COR-L47 (cell line): ENCODE measurements around the gene HDAC11.
A peak's percentile ranks its signal among the peaks of the same experiment; 100 is the strongest.
"Not testable (repeated sequence)": the region's sequence is repeated elsewhere in the genome, so short reads cannot be mapped to it uniquely, and the experiment has no call there.

ENCODE experiments used
- DNase-seq: peaks from one replicate; lab custom pipeline; 2025; lab: John Stamatoyannopoulos, UW

HDAC11 gene, protein sequence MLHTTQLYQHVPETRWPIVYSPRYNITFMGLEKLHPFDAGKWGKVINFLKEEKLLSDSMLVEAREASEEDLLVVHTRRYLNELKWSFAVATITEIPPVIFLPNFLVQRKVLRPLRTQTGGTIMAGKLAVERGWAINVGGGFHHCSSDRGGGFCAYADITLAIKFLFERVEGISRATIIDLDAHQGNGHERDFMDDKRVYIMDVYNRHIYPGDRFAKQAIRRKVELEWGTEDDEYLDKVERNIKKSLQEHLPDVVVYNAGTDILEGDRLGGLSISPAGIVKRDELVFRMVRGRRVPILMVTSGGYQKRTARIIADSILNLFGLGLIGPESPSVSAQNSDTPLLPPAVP

DNA sequence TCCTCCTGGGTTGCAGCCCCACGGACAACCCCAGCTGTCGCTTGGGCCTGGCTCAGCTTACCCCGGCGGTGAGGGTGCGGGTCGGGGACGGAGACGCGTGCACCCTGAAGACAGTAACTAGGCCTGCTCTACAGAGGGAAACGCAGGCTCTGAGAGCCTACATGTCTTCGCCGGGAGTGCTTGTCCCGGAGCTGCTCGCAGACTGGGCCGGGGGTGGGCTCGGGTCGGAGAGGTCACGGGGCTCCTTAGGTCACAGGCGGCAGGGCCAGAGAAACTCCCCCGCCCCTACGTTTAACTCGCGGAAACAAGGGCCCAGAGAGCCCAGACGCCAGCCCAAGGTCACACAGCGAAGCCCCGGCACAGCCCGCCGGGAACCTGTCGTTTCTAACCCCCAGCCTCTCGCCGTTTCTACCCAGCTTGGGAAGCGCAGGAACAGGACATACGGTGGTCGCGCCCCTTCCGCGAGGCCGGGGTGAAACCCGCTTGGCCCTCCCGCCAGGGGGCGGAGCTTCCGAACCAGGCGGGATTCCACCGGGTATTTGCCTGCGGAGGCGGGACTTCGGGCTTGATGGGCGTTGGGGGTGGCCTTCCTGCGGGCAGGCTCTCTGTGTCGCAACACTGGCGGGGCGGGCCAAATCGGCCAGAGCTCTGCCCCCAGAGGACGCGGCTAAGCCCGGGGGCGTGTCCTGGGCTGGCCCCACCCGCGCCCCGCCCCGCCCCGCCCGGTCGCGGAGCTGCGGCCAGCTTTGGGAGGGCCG lies at the start of gene HDAC11:
TSS of gene HDAC11 (plus strand) at position 725 of the 758 bp plus-strand sequence. CDS start 42 bp downstream, outside the sequence.
- DNase-seq, result peak; percentile 85

DNA sequence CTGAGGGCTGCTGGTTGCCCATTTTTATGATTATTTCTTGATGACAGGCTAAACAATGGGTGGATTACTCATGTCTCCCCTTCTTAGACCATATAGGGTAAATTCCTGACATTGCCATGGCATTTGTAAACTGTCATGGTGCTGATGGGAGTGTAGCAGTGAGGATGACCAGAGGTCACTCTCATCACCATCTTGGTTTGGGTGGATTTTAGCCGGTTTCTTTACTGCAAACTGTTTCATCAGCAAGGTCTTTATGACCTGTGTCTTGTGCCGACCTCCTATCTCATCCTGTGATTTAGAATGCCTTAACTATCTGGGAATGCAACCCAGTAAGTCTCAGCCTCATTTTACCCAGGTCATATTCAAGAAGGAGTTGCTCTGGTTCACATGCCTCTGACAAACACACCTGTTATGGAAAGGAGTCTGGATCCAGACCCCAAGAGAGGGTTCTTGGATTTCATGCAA lies 49.7 kb upstream of the HDAC11 start:
- not testable (repeated sequence) for DNase-seq

DNA sequence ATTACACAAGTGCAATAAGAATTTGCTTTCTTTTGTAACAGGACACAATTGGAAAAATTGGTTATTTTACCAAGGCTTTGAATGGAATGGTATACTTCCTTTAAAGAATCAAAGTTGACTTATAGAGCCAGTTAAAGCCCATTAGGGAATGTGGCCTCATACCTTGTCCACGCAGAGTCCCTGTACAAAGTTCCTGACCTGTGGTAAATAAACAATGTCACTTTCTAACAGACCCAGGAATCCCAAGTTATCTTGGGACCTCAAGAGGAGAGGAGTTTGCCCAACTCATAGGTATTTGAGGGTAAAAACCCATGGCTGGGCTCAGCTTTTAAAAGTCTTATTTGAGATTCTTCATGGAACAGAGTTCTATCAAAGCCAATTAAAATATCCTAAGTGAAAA lies 48.0 kb upstream of the HDAC11 start:
- DNase-seq, result no peak

DNA sequence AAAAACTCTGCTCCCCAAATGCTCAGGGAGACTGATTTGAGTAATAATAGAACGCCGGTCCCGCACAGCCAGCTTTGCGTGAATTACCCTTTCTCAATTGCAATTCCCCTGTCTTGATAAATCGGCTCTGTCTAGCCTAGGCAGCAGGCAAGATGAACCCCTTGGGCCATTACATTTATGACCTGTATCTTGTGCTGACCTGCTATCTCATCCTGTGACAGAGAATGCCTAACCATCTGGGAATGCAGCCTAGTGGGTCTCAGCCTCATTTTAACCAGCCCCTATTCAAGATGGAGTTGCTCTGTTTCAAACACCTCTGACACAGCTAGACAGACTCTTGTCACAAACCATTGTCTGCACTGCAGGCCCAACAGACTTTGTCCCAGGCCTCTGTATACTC lies 46.2 kb upstream of the HDAC11 start:
- no peak for DNase-seq

DNA sequence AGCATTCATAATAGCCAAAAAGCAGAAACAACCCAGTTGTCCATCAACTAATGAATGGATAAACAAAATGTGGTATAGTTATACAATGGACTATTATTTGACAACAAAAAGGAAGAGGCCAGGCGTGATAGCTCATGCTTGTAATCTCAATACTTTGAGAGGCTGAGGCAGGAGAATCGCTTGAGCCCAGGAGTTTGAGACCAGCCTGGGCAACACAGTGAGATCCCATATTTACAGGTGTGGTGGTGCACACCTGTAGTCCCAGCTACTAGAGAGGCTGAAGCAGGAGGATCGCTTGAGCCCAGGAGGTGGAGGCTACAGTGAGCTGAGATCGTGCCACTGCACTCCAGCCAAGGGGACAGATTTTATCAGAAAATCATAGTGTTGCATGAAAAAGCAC lies 43.9 kb upstream of the HDAC11 start:
- DNase-seq, result not testable (repeated sequence)

DNA sequence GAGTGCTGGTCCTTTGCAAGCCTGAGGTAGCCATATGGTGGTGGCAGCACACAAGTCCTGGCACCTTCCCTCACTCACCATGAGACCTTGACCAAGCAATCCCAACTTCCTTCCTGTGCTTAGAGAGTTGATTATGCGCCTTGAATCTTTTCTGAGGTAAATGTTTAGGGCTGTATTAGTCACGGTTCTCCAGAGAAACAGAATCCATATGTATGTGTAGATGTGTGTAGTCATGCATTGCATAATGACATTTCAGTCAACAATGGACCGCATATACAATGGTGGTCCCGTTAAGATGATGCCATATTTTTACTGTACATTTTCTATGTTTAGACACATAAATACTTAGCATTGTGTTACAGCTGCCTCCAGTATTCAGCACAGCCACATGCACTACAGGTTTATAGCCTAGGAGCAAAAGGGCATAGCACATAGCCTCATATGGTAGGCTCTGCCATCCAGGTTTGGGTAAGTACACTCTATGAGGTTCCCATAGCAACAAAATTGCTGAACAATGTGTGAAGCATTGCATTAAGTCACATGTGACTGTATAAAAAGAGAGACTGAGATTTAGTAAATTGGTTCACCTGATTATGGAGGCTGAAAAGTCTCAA lies 39.8 kb upstream of the HDAC11 start:
- DNase-seq, result no peak

DNA sequence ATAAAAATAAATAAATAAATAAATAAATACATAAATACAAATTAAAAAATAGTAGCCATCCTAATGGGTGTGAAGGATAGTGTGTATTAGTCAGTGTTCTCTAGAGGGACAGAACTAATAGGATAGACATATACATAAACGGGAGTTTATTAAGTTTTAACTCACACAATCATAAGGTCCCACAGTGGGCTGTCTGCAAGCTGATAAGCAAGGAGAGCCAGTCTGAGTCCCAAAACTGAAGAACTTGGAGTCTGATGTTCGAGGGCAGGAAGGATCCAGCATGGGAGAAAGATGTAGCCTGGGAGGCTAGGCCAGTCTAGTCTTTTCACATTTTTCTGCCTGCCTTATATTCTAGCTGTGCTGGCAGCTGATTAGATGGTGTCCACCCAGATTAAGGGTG lies 37.2 kb upstream of the HDAC11 start:
- not testable (repeated sequence) for DNase-seq

DNA sequence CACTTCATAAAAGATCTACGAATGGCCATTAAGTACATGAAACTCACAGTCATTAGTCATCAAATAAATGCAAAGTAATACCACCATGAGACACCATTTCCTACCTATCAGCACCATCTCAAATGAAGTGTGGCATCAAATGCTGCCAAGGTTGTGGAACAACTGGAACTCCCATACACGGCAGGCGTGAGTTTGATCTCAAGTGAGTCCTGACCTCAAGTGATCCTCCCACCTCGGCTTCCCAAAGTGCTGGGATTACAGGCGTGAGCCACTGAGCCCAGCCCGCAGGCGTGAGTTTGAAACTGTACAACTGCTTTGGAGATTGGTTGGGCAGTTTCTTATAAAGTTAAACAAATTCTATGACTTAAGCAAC lies 28.8 kb upstream of the HDAC11 start:
- no peak for DNase-seq

DNA sequence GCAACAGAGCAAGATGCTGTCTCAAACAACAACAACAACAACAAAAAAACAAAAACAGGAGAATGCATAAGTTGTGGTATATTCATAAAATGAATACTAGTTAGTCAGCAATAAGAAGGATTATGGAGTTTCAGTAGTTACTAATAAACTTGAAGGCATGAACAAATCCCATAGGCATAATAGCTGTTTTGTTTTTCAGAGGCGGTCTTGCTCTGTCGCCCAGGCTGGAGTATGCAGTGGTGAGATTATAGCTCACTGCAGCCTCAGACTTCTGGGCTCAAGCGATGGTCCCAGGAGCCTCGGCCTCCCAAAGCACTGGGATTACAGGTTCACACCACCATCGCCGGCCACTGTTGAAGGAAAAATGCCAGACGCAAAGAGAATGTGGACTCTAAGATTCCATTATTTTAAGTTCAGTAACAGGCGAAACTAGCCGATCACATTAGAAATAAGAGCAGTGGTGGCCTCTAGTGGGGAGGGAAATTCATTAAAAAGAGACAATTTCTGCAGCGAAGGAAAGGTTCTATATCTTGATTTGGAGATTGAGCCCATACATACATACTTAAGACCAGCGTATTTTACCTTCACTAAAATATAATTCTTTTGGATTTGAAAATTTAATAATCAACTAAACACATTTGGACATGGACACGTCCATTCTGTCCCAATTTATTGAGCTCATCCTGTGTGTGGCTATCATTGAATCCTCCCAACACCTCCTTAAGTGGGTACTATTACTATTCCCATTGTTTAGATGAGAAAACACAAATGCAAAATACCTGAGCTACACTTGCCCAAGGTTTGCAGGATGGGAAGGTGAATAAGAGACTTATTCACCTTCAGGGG lies 27.4 kb upstream of the HDAC11 start:
- DNase-seq, result peak; percentile 13

DNA sequence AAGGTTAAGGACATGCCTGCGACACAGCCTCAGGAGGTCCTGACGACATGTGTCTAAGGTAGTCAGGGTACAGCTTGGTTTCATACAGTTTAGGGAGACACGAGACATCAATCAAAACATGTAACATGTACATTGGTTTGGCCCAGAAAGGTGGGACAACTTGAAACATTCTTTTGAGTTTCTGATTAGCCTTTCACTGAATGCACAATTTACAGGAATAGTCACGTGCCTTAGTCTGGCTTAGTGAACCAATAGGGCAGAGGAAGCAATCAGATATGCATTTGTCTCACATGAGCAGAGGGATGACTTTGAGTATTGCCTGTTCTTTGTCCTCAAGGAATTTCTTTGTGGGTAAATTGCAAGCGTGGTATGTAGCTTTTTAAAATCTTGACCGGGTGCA lies 24.5 kb upstream of the HDAC11 start:
- DNase-seq, result no peak

DNA sequence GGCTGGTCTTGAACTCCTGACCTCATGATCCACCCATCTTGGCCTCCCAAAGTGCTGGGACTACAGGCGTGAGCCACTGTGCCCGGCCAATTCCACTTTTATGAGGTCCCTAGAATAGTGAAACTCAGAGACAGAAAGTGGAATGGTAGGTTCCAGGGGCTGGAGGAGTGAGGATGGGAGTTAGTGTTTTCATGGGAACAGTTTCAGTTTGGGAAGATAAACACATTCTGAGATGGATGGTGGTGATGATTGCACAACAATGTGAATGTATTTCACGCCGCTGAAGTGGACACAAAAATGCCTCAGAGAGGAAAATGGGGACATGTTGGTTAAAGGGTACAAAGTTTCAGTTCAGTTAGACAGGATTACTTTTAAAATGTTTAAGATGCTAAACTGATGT lies 22.5 kb upstream of the HDAC11 start:
- DNase-seq, result no peak

DNA sequence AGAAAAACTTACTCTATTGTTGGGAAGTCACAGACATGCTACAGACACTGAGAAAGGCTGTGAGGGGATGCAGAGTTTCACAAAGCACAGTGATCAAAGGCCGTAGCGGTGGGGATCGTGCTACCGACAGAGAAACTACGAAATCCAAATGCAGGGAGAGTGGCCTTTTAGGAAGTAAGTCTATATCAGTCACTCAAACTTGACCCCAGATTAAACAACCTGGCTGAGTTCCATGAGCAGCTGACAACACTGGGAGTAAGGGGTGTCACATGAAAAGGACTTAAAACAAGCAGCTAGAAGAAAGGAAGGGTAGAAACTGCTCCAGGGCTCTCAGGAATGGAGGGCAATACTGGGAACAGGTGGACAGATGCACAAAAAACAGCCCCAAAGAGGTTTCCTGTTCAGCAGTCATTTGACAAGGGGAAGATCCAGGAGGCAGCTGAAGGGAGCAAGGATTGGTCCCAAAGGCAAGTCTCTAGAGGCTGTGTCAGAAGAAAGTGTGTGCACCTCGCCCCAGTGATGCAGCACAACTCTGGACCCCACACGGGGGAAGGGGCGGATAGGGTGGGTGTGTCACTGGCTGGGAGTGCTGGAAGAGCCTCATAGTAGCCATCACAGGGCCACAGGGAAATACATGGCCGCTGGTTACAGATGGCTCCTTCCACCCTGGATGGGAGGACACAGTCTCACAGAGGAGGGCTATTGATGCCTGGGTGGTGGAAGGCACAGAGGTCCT lies 20.3 kb upstream of the HDAC11 start:
- DNase-seq, result no peak

DNA sequence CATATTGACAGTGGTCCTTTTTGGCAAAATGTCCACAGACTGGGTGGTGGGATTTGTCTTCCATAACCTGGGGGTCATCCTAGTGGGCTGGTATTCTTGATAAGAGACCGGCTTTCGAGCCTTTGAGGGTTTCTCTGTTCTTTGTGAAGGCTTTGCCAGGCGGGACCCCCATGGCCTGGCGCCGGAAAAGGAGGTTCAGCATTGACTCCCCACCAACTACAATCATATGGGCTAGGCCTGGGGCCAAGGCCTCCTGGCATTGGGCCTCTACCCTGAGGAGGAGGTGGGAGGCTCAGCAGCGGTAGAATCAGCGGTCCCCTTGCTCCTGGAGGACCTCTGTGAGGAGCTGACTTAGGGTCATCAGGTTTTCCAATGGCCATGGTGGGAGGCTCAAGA lies 19.8 kb upstream of the HDAC11 start:
- DNase-seq, result no peak

DNA sequence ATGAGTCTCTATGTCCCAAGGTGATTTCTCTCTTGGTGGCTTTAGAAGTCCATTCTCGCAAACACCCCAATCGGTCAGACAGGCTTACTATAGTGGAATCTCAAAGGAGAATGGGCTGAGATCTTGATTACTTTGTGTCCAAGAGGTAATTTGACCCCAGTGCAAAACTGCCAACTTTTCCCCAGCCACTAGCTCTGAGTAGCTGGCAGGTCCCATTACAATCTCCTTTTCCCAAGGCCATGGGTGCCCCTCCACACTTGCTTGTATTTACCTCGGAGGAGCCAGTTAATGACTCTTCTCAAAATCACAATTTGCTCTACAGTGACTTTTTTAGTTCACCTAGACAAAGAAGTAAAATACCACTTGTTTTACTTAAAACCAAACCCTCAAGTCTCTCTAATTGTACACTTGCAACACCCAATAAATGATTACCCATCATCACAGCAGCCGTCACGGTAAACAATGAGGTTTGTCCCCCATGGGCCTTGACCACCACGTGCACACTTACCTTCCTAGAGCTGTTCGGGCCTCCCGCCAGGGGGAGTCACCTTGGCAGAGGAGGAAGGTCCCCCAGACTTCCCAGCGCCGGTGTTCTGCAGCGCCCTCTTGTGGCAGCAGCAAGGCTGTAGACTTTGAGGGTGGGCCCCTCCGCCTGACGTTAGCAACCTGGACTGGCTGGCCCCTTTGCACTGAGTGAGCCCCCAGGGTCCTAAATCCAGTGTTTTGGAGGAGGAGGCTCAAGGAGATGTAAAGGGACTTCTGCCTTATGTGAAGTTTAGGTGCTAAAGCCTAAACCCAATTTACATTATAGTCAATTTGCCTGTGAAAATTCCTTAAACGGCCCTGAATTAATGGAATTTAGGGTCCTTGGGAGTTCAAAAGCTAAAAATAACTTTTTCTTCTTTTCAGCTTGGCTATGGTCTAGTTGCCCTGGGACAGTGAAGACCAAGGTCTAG lies 18.7 kb upstream of the HDAC11 start:
- peak; percentile 20 for DNase-seq

DNA sequence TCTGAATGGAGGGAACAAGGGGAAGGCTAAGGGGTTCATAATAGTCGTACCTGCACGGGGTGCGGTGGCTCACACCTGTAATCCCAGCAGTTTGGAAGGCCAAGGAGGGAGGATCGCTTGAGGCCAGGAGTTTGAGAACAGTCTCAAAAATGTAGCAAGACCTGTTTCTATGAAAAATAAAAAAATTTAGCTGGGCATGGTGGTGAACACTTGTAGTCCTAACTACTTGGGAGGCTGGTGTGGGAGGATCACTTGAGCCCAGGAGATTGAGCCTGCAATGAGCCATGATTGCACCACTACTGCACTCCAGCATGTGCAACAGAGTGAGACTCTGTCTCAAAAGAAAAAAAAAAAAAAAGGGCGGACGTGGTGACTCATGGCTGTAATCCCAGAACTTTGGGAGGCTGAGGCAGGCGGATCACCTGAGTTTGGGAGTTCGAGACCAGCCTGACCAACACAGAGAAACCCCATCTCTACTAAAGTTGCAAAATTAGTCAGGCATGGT lies 17.9 kb upstream of the HDAC11 start:
- DNase-seq, result no peak

DNA sequence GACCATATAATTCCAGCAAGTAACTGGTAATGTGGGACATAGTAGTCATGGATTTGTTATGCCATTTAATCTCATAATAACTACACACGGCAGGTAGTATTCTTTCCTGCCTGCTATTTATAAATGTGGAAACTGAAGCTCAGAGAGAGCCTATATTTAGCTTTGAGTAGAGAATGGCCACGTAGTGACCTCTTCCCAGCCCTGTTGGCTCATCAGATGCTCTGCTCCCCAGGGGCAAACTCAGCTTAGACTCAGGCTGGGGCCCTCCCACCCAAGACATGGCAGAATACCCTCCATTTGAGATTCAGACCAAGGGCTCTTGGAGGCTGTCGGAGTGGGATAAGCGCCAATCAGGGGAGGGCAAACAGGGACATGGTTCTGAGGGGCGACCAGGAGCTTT lies 17.3 kb upstream of the HDAC11 start:
- DNase-seq, result no peak

DNA sequence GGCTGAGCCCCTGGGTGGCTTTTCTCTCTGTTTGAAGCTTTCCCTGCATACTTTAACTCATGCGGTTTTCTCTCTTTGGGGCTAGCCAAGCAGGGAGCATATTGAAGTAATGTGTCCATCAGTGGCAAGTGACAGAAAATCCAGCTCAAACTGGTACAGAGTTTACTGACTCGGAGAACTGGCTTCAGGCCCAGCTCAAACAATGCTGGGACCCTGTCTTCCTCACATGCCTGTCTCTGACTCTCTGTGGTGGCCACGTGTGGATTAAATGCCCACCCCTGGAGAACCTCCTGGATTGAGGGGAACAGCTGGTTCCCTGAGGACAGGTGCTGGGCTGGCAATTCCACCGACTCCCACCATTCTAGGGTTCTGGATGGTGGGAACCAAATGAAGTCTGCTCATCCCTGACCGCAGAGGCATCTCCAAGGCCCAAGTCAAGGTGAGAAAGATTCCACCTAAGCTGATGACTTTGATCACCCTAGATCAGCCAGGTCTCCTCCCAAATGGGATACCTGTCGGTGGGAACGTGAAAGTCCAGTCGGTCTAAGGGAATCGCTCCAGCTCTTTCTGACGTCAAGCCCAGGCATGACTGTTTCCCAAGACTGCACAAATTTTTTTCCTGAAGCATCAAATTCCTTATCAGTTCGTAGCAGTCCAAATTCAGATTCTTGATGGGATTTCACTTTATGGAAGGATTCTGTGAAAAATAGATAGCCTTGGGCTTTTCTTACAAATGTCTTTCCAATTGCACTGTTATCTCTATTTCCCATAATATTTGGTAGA lies 16.3 kb upstream of the HDAC11 start:
- DNase-seq, result no peak

DNA sequence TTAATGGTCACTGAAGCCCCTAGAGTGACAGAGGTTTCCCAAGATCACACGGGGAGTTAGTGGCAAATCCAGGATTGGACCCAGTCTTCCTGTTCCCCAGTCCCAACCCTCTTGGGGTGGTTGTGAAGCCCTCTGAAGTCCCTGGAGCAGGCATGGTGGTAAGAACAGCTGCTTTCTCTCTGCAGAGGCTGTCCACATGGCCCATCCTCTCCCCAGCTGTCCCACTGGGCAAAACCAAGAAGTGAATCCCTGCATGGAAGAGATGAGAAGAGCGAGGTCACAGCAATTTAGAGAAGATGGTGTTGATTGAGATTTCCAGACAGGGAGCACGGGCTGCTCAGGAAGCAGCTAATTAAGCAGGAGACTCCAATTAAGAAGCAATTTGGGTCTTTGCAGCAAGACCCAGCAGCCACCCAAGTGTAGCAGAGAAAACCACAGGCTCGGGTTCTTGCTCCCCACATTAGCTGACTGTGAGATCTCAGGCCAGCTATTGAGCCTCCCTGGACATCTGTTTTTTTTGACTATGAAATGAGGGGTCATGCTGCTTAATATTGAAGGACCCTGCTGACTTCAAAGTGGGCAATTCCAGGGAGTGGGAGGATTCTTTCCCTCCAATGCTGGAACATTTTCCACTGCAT lies 14.8 kb upstream of the HDAC11 start:
- no peak for DNase-seq

DNA sequence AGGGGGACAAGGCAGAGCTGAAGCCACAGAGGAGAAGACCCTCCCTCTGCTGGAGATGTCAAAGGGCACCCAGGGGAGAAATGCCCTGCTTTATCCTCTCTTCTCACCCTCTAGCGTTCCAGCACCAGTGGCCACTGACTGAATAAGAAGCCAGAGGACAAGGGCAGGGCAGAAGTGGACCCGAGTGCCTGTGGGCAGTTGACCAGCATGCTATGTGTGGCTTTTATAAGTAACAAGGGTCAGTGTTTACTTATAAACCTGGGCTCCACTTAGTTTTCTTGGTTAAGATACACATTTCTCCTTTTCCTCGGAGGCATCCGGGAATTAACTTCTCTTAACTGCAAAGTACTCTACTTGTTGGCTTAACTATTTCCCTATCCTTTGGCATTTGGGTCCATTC lies 13.3 kb upstream of the HDAC11 start:
- DNase-seq, result no peak
